ENCODE measurements around the gene PTPRN2.

PTPRN2 gene

DNA sequence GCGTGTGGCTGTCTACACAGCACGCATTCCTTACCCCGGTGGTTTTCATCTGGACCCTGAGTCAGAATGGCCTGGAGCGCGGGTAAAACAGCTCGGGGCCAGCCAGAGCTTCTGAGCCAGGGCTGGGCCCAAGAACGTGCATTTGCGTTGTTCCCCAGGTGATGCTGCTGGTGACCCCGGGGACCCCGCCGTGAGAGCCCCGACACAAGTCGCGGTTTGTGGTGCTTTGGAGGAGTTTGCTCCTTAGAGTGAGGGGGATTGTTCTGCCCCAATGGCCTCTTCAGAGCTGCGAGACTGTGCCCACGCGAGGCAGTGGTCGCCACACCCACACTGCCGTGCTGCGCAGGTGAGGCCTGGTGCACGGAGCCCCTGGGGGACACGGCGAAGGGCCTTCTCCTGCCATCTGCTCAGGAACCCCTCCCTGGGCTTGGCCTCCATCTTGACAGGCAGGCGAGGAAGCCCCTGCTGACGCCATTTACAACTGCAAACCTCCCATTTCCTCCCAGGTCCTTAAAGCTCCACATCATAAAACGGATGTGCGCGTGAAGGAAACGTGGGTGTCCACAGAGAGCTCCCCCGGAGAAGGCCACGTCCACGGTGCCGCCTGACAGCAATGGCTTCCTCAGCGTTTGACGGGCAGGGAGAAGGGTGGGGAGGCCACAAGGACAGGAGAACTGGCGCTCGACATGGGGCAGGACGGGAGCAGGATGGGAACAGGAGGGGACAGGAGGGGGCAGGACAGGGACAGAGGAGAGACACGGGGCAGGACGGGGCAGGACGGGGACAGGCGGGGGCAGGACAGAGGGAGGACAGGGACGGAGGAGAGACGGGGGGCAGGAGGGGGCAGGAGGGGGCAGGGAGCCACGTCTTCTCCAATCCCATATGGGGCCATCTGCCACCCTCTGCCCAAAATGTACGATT lies 773.6 kb downstream of the PTPRN2 start:
- DNase-seq (ENCODE audit: low spot score) = no peak

DNA sequence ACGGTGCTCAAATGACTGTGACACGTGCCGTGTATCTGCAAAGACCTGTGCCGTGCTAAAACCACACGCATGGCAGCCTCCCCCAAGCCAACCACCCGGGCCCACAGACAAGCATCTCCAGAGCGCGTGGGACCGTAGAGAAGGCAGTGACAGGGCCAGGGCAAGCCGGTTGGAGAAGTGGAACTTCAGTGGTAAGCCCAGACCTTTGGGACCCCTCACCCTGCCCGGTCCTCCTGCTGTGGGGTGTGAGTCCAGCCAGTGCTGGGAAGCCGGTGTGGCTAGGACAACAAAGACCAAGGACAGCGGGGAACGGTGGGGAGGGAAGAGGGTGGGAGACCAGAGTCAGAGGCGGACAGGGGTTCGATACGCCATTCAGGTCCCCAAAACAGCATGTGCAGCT lies 774.6 kb downstream of the PTPRN2 start:
- DNase-seq (ENCODE audit: low spot score) = no peak

DNA sequence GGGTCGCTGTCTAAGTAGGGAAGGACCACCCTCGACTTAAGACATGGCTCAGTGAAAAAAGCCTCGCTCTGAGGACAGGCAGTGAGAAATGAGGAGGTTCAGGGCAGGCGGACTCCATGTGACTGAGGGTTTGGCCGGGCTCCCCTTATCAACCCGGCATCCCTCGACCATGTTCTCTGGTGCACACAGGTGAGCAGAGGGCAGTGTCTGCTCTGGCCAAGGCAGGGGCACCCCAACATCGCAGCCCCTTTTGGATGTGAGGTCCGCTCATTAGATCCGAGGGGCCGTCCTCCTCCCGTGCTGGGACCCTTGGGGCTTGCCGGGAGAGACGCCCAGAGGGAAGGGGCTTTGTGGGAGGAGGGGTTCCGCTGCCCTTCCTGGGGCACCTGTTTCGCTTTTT lies 775.7 kb downstream of the PTPRN2 start:
- DNase-seq (ENCODE audit: low spot score) = no peak

DNA sequence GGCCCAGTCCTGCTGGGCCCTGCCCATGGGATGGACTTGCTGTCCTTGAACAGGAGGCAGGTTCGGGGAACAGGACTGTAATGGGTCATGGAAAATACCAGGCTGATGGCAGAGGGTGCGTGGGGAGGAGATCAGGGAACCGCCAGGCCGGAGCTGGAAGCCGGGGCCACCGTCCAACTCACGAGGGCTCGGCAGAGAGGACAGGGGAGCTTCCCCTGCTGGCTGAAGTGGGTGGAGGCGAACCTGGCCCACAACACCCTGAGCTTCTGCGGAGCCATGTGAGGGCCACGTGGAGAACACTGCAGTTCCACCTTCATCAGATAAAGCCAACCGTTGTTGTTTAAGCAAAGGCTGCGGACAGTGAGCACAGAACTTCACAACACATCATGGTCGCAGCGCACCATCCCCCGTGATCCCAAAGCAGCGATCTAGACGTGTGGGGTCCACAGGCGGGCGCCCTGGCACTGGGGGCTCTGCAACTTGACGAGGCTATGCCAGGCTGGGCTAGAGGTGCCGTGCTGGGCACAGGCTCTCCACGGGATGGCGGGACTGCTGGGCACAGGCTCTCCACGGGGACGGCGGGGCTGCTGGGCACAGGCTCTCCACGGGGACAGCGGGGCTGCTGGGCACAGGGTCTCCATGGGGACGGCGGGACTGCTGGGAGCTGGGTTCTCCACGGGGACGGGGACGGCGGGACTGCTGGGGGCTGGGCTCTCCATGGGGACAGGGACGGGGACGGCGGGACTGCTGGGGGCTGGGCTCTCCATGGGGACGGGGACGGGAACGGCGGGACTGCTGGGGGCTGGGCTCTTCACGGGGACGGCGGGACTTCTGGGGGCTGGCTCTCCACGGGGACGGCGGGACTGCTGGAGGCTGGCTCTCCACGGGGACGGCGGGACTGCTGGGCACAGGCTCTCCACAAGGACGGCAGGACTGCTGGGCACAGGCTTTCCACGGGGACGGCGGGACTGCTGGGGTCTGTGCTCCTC lies 777.5 kb downstream of the PTPRN2 start:
- no peak for DNase-seq (ENCODE audit: low spot score)

DNA sequence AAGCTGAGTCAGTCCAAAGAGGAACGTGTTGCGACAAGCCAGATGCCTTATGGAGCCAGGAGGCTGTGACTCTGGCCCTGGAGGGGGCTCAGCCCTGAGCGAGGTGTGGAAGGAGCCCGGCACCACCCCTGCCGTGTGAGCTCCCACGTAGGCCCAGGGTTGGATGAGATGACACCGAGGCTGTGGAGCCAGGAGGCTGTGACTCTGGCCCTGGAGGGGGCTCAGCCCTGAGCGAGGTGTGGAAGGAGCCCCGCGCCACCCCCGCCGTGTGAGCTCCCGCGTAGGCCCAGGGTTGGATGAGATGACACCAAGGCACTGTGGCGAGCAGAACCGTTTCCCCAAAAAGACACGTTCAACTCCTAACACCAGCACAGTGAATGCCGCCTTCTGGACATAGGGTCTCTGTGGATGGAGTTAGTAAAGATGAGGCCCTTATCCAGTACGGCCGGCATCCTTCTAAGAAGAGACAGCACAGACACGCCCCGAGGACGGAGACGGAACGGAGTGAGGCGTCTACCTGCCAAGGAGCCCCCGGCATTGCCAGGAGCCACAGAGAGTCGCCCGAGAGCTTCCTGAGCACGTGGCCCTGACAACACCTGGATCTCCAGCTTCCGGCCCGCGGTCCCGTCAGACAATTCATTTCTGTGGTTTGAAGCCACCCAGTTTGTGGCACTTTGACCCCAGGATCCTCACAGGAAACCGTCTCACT lies 778.3 kb downstream of the PTPRN2 start:
- DNase-seq (ENCODE audit: low spot score) = no peak

DNA sequence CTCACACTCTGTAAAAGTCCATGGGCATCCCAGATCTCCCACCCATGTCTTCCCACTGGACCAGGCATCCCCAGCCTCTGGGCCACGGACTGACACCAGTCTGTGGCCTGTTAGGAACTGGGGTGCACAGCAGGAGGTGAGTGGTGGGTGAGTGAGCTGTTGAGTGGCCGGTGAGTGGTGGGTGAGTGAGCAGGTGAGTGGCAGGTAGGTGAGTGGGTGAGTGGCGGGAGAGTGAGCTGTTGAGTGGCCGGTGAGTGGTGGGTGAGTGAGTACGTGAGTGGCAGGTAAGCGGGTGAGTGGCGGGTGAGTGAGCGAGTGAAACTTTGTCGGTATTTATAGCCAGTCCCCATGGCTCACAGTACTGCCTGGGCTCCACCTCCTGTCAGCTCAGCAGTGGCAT lies 779.6 kb downstream of the PTPRN2 start:
- DNase-seq (ENCODE audit: low spot score) = no peak

DNA sequence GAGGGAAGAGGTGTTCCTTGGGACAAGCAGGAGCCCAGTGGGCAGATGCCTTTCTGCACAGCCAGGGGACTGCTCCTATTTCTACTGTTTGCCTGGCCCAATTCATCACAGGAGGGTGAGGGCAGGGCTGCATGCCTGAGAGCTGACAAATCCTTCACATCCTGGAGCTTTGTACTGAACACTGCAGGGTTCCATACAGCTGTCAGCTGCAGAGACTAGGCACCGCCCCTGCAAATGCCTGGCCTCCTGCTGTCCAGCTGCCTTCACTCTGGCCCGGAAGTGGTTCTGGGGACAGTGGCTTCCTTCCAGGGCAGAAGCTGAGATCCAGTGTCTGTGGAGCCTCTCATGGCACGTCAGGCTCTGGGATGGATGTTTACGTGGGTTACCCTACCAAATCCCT lies 780.1 kb downstream of the PTPRN2 start:
- no peak for DNase-seq (ENCODE audit: low spot score)

DNA sequence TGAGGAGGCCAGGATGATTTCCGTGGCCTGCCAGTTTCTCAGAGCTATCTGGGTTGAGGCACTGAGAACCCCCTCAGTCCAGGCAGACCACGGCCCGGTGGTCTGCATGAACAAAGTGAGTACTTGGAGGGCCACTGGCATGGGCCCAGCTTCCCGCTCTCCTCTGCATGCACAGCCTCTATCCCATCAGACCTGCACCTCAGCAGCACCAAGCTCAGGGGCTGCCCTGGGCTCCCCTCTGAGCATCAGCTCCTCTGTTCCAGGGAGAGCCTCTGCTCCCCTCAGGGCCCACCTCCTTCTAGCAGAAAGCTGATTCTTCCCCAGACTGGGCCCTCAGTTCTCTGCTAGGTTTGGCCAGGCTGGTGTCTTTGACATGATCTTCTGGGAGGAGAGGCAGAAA lies 780.9 kb downstream of the PTPRN2 start:
- DNase-seq (ENCODE audit: low spot score) = no peak

DNA sequence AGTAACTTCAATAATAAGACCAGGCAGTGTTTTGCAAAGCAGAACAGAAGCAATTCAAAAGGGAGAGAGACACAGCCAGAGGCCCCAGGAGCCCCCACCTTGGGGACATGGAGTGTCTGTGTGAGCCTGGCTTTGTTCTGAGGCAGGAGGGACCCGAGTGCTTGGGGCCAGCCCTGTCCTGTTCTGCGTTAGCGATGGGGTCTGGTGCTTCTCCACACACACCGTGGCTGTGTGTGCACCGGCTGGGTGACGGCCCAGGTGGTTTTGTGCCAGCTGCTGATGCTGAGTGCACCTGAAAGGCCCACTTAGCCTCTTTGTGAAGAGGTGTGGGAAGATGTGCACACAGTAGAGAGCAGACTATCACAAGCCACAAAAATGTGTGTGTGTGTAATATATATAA lies 781.9 kb downstream of the PTPRN2 start:
- DNase-seq (ENCODE audit: low spot score) = no peak

DNA sequence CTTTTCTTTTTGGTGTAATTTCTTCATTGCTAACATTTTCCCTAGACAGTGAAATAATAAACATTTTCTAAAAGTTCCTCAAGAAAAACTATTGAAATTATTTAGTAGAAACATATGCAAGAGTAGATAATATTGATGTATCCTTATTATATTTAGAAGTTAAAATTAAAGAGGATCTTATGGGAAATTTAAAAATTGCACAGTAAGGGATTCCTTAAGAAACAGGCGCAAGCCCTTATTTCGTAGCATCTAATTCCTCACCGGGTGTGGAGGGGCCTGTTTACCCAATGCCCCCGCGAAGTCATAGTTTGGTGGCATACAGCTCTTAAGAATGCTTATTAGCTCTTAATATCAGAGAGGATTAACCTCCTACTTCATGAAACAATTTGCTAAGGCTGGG lies 783.7 kb downstream of the PTPRN2 start:
- no peak for DNase-seq (ENCODE audit: low spot score)

DNA sequence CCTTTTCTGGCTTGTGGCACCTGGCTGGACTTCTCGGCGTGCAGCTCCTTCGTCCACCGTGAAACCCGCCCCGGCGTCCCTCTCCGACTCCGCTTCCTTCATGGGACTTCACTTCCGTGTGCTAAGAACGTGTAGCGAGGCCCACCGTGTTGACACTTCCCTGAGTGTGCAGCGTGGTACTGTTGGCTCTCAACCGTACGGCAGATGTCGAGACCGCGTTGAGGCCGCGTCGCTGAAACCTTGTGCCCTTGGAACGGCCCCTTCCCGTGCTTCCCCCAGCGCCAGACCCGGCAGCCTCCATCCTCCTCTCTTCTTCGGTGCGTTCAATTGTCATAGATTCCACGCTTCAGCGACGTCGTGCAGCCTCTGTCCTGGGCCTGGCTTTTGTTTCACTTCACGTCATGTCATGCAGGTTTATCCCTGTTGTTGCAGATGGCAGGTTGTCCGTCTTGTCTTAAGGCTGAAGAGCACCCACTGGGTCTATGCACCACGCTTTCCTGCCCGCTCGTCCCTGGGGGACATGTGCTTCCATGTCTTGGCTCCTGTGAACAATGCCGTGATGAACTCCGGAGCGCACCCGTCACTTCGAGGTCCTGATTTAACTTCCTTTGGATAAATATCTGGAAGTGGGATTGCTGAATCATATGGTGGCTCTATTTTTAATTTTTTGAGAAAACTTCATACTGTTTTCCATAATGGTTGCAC lies 785.5 kb downstream of the PTPRN2 start:
- no peak for DNase-seq (ENCODE audit: low spot score)

DNA sequence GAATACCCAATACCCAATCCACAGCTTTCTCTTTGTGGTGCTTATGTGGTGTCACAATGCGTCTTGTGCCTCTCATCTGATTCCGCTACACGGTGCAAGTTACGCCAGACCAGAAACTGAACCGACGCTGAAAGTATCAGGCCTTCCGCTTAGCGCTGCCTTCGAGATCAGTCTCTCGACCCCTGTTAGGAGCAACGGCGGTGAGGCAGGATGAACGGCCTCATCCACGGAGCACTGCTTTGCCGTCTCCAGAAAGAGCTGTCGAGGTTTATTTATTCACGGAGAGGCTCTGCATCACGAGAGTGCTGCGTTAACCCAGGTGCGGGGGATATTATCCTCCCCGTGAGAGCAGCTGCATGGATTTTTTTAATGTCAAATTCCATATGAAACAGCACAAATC lies 786.5 kb downstream of the PTPRN2 start:
- DNase-seq (ENCODE audit: low spot score) = no peak

DNA sequence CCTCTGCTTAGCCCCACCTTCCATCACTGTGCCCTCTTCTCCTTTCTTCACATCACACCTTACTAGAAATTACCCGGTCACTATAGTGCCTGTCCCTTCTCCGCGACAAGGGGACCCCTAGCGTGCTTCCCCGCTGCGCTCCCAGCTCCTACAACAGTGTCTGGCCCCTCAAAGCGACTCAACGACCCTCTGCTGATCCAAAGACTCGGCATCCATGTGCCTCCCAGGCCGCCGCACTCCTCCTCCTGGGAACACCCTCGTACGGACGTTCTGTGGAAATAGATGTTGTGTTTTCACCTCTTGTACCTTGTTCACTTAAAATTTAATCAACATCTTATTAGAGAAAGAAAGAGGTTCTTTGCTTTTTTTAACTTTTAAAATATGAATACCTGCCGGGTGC lies 787.3 kb downstream of the PTPRN2 start:
- DNase-seq (ENCODE audit: low spot score) = no peak

DNA sequence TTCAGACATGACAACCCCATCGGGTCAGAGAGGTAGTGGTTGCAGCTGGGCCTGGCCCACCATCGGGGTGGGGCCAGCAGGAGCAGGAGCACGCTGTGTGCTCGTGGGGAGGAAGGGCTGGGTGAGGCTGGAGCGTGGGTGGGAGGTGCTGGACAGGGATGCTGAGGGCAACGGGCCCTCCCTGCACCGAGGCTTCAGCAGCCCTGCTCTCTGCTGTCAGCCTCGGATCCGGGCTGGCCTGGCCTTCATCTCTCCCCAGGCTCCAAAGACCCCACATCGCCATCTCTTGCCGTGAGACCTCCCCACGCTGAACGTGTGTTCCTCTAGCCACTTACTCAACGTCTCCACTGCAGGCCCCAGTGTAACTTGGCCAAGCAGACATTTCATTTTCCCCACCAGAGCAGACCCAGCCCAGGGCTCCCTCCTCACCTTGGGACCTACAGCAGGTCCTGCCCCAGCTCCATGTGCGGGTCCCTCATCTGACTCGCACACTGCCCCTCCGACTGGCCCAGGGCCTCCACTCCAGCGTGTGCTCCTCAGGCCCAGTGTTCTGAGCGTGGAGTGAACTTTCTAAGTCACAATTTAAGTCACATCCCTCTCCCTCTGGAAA lies 788.4 kb downstream of the PTPRN2 start:
- no peak for DNase-seq (ENCODE audit: low spot score)

DNA sequence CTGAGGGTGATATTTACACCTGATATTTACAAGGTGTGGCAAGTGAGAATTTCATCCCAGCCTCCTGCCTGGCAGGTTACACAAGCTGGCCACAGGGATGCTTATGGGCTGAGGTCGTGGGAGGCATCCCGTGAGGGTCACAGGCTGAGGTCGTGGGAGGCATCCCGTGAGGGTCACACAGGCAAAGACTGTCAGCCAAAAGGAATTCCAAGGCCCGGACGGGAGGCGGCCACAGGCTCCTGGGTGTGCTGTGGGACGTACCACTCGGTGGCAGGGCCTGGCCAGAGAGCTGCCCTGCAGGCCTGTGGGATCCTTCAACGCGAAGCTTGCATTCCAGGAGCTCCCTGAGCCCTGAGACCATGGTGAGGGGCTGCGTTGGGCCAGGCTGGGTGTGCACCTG lies 790.3 kb downstream of the PTPRN2 start:
- no peak for DNase-seq (ENCODE audit: low spot score)

DNA sequence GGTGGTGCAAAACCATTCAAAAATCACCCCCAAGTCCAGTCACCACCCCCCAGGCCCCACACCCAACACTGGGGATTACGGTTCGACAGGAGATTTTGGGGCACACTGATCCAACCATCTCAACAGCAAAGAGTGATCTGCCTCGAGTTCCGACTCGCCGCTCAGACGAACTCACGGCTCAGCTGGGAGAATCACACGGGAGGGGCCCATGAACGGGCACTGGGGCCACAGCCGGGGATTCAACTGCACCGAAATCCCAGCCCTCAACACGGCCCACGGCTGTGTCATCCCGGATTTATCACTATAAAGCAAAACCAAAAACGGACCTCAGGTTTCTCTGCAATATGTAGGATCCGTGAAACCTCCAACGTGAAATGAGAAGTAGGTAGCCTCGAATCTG lies 790.8 kb downstream of the PTPRN2 start:
- DNase-seq (ENCODE audit: low spot score) = no peak

DNA sequence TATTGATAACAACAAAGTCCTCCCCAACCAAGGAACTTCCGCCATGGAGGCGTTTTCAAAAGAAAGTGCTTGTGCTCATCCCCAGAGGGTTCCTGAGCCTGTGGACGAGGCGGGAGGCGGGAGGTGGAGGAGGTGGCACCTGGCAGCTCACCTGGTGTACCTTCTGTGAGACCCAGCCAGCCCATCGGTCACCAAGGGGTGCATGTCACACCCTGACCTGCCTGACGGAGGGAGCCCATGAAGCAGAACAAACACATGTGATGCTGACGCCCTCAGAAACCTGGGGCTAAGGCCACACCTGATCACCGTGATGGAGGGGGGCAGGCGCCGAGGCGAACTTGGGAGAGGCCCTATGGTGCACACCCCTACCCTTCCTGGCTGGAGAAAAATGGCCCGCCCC lies 792.0 kb downstream of the PTPRN2 start:
- no peak for DNase-seq (ENCODE audit: low spot score)

DNA sequence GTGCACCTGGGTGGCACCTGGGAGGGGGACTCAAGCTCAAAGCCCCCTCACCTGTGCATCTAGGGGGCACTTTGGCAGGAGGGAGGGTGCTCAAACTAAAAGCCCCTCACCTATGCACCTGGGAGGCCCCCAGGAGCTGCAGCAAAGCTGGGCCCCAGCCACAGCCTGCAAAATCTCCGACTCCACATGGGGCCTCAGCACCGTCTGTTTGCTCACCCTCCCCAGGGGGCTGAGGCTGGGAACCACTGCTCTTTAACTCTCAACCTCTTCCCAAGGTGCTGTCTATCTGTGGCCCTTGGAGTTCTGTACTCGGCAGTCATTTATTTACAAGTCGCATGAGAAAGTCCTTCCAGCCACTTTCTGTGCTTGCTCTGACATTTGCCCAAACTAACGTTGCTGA lies 792.4 kb downstream of the PTPRN2 start:
- DNase-seq (ENCODE audit: low spot score) = no peak

DNA sequence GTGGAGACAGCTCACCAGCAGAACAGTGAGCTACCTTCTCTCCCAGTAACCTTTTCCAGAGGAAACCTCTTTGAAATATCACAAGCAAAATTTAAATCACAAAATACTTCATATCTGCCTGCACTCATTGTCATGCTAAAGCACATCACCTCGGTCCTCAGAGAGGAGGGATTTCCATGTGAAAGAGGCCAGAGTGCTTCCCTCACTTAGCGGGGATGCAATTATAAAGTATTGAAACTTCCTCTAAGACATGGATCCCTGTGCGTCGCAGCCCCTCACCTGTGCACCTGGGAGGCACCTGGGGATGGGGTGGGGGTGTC lies 792.9 kb downstream of the PTPRN2 start:
- no peak for DNase-seq (ENCODE audit: low spot score)

DNA sequence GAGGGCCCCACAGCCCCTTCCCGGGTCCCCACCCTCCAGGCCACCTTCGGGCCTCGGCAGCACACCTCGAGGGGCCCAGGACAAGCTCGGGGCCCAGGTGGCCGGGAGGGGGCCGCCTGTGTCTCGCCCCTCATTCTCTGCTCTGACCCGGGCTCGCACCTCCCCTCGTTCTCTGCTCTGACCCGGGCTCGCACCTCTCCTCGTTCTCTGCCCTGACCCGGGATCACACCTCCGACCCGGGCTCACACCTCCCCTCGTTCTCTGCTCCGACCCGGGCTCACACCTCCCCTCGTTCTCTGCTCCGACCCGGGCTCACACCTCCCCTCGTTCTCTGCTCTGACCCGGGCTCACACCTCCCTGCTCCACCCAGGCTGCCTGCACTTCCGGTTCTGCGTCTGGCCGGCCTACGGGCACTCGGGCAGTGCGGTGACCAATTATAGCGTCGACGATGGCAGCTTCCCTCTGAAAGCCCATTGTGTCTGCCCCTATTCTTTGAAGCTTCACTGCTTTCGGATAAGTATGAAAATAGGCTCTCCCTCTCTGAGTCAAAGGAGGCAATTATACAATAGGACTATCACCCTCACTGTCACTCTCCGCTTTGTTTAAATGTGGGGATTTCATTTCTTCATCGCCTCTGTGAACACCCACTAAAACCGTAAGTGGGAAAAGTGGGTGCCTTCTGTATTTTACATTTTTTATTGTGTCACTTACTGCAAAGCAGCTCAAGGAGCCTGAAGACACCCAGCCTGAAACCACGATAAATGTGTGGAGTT lies 793.5 kb downstream of the PTPRN2 start:
- DNase-seq (ENCODE audit: low spot score) = peak; percentile 50

DNA sequence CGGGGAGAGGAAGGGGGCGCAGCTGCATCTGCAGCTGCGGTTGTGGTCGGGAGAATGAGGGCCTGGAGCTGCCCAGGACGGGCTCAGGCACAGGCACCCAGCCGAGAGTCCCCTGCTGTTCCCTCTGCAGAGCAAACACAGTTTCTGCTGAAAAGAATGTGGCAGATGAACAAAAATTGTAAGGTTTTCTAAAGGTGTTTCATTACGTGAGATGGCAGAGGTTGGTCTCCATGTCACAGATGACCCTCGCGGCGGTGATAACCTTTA lies 794.6 kb downstream of the PTPRN2 start:
- DNase-seq (ENCODE audit: low spot score) = no peak

All from putamen (tissue), 1 donor.